Measurements from ENCODE around the gene MTMR3. TPM values are rescaled to one million over a fixed set of nuclear protein-coding genes. Genes with fewer than 3 reads are reported as not detected.
"Not testable (repeated sequence)": the region's sequence is repeated elsewhere in the genome, so short reads cannot be mapped to it uniquely, and the experiment has no call there.

Gene MTMR3
- total RNA-seq, 6 experiments from 2014 or later: 14.5 to 19.2 (median 18.2) TPM

DNA sequence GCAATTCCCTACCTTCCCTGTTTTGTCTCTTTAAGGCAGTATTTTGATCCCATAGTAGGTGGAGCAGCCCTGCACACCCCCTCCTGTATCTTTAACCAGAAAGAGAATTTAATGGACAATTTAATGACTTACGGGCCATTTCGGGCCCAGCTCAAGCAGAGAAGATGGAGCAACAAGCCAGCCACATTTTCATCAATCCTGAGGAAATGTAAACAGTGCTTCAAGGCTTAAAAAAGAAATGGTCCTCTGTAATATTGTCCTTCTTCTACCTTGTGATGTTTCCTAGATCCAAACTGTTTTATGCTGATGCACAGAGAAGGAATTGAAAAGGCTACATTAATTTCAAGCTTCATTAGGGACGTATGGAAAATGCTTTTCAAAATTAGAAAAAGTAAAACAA lies 88.6 kb downstream of the MTMR3 start:
- no peak overlapping the region for H3K4me3 ChIP-seq
- H3K4me1 ChIP-seq: no peaks in the 10 kb centered on the region
- no peaks in the 10 kb centered on the region for H3K9me3 ChIP-seq
- no peak for DNase-seq
- ATAC-seq: no peak
- WGBS (ENCODE audit: insufficient coverage, low coverage, low lambda C conversion rate, missing lambda C conversion rate): 93% methylated on average over 3 of the region's 3 CpGs
- H3K27ac ChIP-seq: no peak overlapping the region
- peaks cover 0 to 5% (median 0%) of the 10 kb centered on the region in 4 donors for H3K36me3 ChIP-seq
- H3K27me3 ChIP-seq: no peaks in the 10 kb centered on the region
- intact Hi-C loops (cut with DNase I): no loop called here
- no peak for TF ChIP-seq POLR2A (IDR thresholded peaks at IDR 0.05)
- TF ChIP-seq, protein P1, sequence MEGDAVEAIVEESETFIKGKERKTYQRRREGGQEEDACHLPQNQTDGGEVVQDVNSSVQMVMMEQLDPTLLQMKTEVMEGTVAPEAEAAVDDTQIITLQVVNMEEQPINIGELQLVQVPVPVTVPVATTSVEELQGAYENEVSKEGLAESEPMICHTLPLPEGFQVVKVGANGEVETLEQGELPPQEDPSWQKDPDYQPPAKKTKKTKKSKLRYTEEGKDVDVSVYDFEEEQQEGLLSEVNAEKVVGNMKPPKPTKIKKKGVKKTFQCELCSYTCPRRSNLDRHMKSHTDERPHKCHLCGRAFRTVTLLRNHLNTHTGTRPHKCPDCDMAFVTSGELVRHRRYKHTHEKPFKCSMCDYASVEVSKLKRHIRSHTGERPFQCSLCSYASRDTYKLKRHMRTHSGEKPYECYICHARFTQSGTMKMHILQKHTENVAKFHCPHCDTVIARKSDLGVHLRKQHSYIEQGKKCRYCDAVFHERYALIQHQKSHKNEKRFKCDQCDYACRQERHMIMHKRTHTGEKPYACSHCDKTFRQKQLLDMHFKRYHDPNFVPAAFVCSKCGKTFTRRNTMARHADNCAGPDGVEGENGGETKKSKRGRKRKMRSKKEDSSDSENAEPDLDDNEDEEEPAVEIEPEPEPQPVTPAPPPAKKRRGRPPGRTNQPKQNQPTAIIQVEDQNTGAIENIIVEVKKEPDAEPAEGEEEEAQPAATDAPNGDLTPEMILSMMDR (IDR thresholded peaks at IDR 0.05): no peak

DNA sequence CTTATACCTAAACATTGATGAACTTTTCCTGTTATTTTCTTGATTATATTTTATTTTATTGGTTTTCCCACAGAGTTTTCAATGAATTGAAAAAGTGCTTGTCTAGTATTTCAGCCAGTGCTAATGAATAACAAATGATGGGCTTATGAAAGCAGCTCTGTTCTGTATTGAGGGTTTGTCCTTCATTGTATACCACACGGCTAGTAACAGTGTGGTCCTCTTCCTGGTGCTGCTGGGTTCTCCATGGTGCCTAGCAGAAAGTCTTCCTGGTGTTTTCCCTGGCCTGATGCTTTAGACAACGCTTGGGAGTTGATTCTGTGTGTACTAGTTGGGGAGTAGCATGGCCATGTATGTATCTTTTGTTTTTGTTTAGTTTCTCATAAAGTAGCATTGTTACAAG lies 89.1 kb downstream of the MTMR3 start:
- H3K4me1 ChIP-seq: no peaks in the 10 kb centered on the region
- H3K27ac ChIP-seq: no peak overlapping the region
- intact Hi-C loops (cut with DNase I): no loop called here
- ATAC-seq (no peak), DNase-seq (no peak)
- no peaks in the 10 kb centered on the region for H3K27me3 ChIP-seq
- no peak for TF ChIP-seq POLR2A (IDR thresholded peaks at IDR 0.05)
- TF ChIP-seq, protein P1 (IDR thresholded peaks at IDR 0.05): no peak
- H3K36me3 ChIP-seq: peaks cover 0 to 5% (median 0%) of the 10 kb centered on the region in 4 donors
- no peak overlapping the region for H3K4me3 ChIP-seq
- no peaks in the 10 kb centered on the region for H3K9me3 ChIP-seq
- 75% methylated on average over 2 of the region's 2 CpGs for WGBS (ENCODE audit: insufficient coverage, low coverage, low lambda C conversion rate, missing lambda C conversion rate)

DNA sequence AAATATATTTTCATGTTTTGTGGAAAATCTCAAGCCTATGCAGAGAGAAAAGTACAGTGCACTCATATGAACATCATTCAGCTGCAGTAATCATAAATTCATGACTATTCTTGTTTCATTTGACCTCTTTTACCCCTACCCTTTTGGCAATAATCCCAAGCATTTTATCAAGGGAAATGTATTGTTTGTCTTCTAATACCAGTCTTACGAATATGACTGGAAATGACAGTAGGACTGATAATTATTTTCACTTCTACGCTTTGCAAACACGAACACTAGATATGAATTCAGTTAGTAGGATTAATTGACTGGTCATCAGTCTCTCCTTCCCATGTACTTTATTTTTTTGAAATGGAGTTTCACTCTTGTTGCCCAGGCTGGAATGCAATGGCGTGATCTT lies 90.3 kb downstream of the MTMR3 start:
- intact Hi-C loops (cut with DNase I): no loop called here
- no peak for TF ChIP-seq POLR2A (IDR thresholded peaks at IDR 0.05)
- TF ChIP-seq, protein P1 (IDR thresholded peaks at IDR 0.05): no peak
- ATAC-seq (peak; percentile 28 to 67 (median 54)), DNase-seq (no peak)
- WGBS (ENCODE audit: insufficient coverage, low coverage, low lambda C conversion rate, missing lambda C conversion rate): 71% methylated on average over 4 of the region's 4 CpGs
- H3K9me3 ChIP-seq: no peaks in the 10 kb centered on the region
- H3K4me1 ChIP-seq: no peaks in the 10 kb centered on the region
- H3K27ac ChIP-seq: no peak overlapping the region
- no peaks in the 10 kb centered on the region for H3K27me3 ChIP-seq
- H3K36me3 ChIP-seq: peaks cover 0 to 5% (median 0%) of the 10 kb centered on the region in 4 donors
- no peak overlapping the region for H3K4me3 ChIP-seq

DNA sequence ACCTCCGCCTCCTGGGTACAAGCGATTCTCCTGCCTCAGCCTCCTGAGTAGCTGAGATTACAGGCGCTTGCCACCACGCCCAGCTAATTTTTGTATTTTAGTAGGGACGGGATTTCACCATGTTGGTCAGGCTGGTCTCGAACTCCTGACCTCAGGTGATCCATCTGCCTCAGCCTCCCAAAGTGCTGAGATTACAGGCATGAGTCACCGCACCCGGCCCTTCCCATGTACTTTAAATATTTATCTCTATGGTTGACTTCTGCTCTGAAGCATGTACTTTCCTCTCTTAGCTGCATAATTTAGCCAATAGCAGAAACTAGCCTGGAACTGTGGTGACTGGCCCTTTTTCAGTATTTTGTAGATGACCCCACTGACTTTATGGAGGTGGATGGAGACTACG lies 90.7 kb downstream of the MTMR3 start:
- H3K9me3 ChIP-seq; H3K4me3 ChIP-seq; H3K27ac ChIP-seq; H3K4me1 ChIP-seq; DNase-seq; intact Hi-C loops (cut with DNase I); H3K27me3 ChIP-seq; H3K36me3 ChIP-seq: not testable (repeated sequence)
- ATAC-seq: peak in 2 of 4 donors; percentile 35 to 56
- 74% methylated on average over 9 of the region's 9 CpGs for WGBS (ENCODE audit: insufficient coverage, low coverage, low lambda C conversion rate, missing lambda C conversion rate)

DNA sequence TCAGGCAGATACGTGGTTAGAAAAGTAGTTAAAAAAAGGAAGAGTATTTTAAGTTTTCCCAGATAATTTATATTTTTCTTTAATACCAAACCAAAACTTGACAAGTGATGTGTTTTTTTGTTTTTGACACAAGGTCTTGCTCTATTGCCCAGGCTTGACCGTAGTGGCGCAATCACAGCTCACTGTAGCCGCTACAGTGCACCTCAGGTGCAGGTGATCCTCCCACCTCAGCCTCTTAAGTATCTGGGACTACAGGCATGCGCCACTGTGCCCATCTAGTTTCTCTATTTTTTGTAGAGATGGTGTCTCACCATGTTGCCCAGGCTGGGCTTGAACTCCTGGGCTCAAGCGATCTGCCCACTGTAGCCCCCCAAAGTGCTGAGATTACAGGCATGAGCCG lies 92.5 kb downstream of the MTMR3 start:
- Histone ChIP-seq H3K4me3 (no peak overlapping the region), H3K4me1 (no peaks in the 10 kb centered on the region), H3K9me3 (no peaks in the 10 kb centered on the region), H3K27ac (no peak overlapping the region), H3K27me3 (no peaks in the 10 kb centered on the region), H3K36me3 (peaks cover 0 to 7% (median 1%) of the 10 kb centered on the region in 4 donors)
- TF ChIP-seq, protein P1 (IDR thresholded peaks at IDR 0.05): no peak
- no peak for TF ChIP-seq POLR2A (IDR thresholded peaks at IDR 0.05)
- DNase-seq: no peak
- no peak for ATAC-seq
- intact Hi-C loops (cut with DNase I): no loop called here
- WGBS (ENCODE audit: insufficient coverage, low coverage, low lambda C conversion rate, missing lambda C conversion rate): 90% methylated on average over 6 of the region's 7 CpGs

Measured in right lobe of liver (tissue), 6 donors.